SK-N-MC (cell line): ENCODE data around the gene MFN1.
A peak's percentile ranks its signal among the peaks of the same experiment; 100 is the strongest.

Experiments
- DNase-seq: peaks from one replicate; pipeline ENCODE4 v3.0.0-alpha.2; 2011; ENCODE audit warnings: low read depth, low spot score
- H3K27ac ChIP-seq: fragments of 200-600 bp; sonication (generic); 2 replicates; pipeline ENCODE4 v1.5.1; 2016; ENCODE audit warnings: mixed run types
- H3K36me3 ChIP-seq: fragments of 200-600 bp; sonication (generic); 2 replicates; pipeline ENCODE4 v1.6.1; 2017; ENCODE audit warnings: antibody characterized with exemption, low read length, mixed read lengths; ENCODE audit not compliant: insufficient read depth
- H3K4me3 ChIP-seq: fragments of 200-600 bp; sonication (generic); 2 replicates; pipeline ENCODE4 v1.5.1; 2016
- H3K9ac ChIP-seq: fragments of 200-600 bp; sonication (generic); 2 replicates; pipeline ENCODE4 v1.8.0; 2017; ENCODE audit warnings: mixed run types, mixed read lengths; ENCODE audit not compliant: insufficient read length
- H3K9me3 ChIP-seq: fragments of 200-600 bp; sonication (generic); 2 replicates; pipeline ENCODE4 v1.6.1; 2017; ENCODE audit warnings: low read depth, mild to moderate bottlenecking, antibody characterized with exemption, low read length, moderate library complexity, mixed read lengths
- EZH2 ChIP-seq: fragments of 200-600 bp; sonication (generic); IDR thresholded peaks from one replicate; pipeline ENCODE4 v1.6.1; 2017; ENCODE audit warnings: antibody characterized with exemption
- FOXP2 ChIP-seq: optimal IDR thresholded peaks from 2 replicates; pipeline ENCODE3; 2011; ENCODE audit warnings: mild to moderate bottlenecking, moderate library complexity; ENCODE audit not compliant: insufficient read depth; ENCODE audit errors: extremely low read length, control extremely low read depth
- POLR2AphosphoS5 ChIP-seq: IDR thresholded peaks from 2 replicates; pipeline ENCODE4 v1.6.1; 2012; ENCODE audit warnings: mild to moderate bottlenecking, low read depth, low read length, borderline replicate concordance

Gene MFN1

GRCh38 chr3:179330438-179330837 lies 17.1 kb upstream of the MFN1 start:
- Histone ChIP-seq H3K36me3 (peaks cover 94% of the 10 kb centered on the region), H3K4me3 (no peak overlapping the region)
- no peak for DNase-seq

GRCh38 chr3:179332240-179332639 lies 15.3 kb upstream of the MFN1 start:
- Histone ChIP-seq H3K27ac (no peak overlapping the region), H3K9me3 (no peaks in the 10 kb centered on the region), H3K9ac (no peak overlapping the region), H3K36me3 (peaks cover 97% of the 10 kb centered on the region), H3K4me3 (no peak overlapping the region)
- TF ChIP-seq POLR2AphosphoS5 (no peak), EZH2 (no peak), FOXP2 (no peak)
- no peak for DNase-seq

More at GRCh38 chr3:179330438-179330837, 17.1 kb upstream of the MFN1 start:
- H3K9ac ChIP-seq, result no peak overlapping the region
- H3K27ac ChIP-seq, result no peak overlapping the region
- no peaks in the 10 kb centered on the region for H3K9me3 ChIP-seq
- TF ChIP-seq FOXP2 (no peak), EZH2 (no peak), POLR2AphosphoS5 (no peak)

- TF ChIP-seq EZH2, result no peak
- no peak for TF ChIP-seq POLR2AphosphoS5
- no peak for TF ChIP-seq FOXP2
- Histone ChIP-seq H3K36me3 (peaks cover 96% of the 10 kb centered on the region), H3K9ac (no peak overlapping the region), H3K4me3 (no peak overlapping the region), H3K9me3 (no peaks in the 10 kb centered on the region), H3K27ac (no peak overlapping the region)
- no peak for DNase-seq
These were observed 14.4 kb upstream of the MFN1 start for GRCh38 chr3:179333084-179333483.

DNA sequence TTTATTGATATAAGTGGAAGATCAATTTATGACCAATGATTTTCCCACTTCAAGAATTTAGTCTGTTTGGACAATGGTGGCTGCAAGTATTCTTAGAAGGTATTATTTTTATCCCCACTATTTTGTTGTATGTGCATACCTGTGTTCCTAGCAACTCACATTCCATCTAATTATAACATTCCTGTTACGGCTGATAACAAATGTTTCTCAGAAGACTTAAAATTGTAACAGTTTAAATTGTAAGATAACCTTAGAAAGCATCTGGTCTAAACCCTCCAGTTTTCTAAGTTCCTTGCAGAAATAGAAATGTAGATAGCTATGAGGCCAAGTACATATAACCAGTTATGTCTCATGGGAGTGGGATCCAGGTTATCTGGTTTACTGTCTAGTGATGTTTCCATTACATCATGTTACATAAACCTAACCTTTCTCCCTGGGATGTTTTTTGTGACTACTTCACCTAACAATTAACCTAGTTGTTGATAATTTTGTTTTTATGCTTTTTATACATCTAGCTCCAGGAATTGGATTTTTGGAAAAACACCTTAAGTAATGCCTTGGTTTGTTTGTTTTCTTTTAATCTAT lies 11.1 kb upstream of the MFN1 start:
- Histone ChIP-seq H3K36me3 (peaks cover 76% of the 10 kb centered on the region), H3K4me3 (no peak overlapping the region), H3K27ac (no peak overlapping the region), H3K9ac (no peak overlapping the region), H3K9me3 (no peaks in the 10 kb centered on the region)
- TF ChIP-seq POLR2AphosphoS5 (no peak), FOXP2 (no peak), EZH2 (no peak)
- DNase-seq, result no peak

DNA sequence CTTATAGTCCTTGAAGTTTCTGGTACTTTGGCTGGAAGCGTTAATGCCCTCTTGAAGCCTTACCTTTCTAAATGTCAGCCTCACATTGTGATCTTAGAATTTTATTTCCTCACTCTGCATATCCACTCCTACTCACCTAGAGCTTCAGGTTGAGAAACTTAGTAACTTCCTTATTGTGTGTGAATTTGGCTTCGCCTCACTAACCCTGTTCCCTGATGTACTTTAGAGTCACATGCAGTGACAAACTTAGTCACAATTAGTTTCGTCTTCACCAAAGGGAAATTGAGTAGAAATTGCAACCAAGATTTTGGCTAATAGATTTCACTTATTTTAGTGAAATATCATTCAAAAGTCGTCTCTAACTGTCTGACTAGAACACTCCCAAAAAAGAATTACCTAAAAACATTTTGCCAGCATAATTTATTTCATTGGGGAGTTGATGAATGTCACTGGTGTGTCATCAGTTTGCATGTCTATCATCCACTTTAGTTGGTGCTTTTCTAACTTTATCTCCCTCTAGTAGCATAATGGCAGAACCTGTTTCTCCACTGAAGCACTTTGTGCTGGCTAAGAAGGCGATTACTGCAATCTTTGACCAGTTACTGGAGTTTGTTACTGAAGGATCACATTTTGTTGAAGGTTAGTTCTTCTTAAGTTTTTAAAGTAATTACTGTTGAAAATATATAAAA lies 960 bp downstream of the MFN1 start:
- no peak for DNase-seq
- peak overlapping the region; percentile 96 for H3K4me3 ChIP-seq
- TF ChIP-seq FOXP2, result no peak
- TF ChIP-seq EZH2, result no peak
- H3K36me3 ChIP-seq, result peaks cover 36% of the 10 kb centered on the region
- no peaks in the 10 kb centered on the region for H3K9me3 ChIP-seq
- H3K27ac ChIP-seq, result no peak overlapping the region
- peak overlapping the region; percentile 91 for H3K9ac ChIP-seq

DNA sequence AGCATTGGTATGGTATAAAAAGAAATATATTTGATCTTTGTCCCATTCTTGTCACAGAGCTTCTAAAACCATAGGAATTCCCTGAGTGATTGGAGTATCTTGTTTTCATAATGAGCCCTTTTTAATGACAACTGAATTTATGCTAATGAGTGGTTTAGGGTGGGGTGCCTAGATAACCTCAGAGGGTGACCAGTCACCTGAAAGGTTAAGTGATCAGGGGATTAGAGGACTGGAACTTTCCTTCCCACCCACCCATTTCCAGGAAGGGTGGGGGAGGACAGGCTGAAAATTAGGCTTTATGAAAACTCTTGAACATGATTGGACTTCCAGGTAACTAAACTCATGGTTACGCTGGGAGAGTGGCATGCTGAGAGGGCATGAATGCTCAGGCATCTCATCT lies 8.5 kb downstream of the MFN1 start:
- Histone ChIP-seq H3K9me3 (no peaks in the 10 kb centered on the region), H3K9ac (no peak overlapping the region), H3K4me3 (no peak overlapping the region), H3K36me3 (peaks cover 84% of the 10 kb centered on the region), H3K27ac (no peak overlapping the region)
- no peak for DNase-seq
- no peak for TF ChIP-seq FOXP2
- TF ChIP-seq POLR2AphosphoS5, result no peak
- TF ChIP-seq EZH2, result no peak

DNA sequence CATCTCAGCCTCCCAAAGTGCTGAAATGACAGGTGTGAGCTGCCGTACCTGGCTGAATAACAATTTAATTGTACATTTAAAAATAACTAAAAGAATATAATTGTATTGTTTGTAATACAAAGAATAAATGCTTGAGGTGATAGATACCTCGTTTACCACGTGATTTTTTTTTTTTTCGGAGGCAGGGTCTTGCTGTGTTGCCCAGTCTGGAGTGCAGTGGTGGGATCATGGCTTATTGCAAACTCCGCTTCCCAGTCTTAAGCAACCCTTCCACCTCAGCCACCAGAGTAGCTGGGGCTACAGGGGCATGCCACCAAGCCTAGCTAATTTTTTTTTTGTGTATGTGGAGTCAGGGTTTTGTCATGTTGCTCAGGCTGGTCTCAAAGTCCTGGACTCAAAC lies 15.8 kb downstream of the MFN1 start:
- H3K9ac ChIP-seq, result no peak overlapping the region
- peaks cover 66% of the 10 kb centered on the region for H3K36me3 ChIP-seq
- no peaks in the 10 kb centered on the region for H3K9me3 ChIP-seq
- no peak overlapping the region for H3K27ac ChIP-seq
- DNase-seq, result no peak
- TF ChIP-seq FOXP2 (no peak), POLR2AphosphoS5 (no peak), EZH2 (no peak)
- H3K4me3 ChIP-seq, result no peak overlapping the region

- no peak for TF ChIP-seq EZH2
- no peak for DNase-seq
- Histone ChIP-seq H3K27ac (no peak overlapping the region), H3K36me3 (peaks cover 42% of the 10 kb centered on the region), H3K4me3 (no peak overlapping the region), H3K9me3 (no peaks in the 10 kb centered on the region), H3K9ac (no peak overlapping the region)
These were observed 22.1 kb downstream of the MFN1 start for GRCh38 chr3:179369621-179370020.

DNA sequence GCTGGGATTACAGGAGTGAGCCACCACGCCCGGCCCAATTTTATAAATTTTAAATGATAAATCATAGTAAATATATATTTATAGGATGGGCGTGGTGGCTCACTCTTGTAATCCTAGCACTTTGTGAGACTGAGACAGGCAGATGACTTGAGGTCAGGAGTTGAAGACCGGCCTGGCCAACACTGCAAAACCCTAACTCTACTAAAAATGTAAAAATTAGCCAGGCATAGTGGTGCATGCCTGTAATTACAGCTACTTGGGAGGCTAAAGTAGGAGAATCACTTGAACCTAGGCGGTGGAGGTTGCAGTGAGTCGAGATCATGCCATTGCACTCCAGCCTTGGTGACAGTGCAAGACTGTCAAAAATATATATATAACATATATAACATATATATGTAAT lies 26.4 kb downstream of the MFN1 start:
- Histone ChIP-seq H3K4me3 (no peak overlapping the region), H3K36me3 (peaks cover 41% of the 10 kb centered on the region), H3K9me3 (no peaks in the 10 kb centered on the region), H3K9ac (no peak overlapping the region), H3K27ac (no peak overlapping the region)
- DNase-seq, result no peak
- TF ChIP-seq EZH2 (no peak), POLR2AphosphoS5 (no peak), FOXP2 (no peak)
